WTC11 (cell line): Measurements from ENCODE around the gene NAAA. TPM values are rescaled to one million over a fixed set of nuclear protein-coding genes. Genes with fewer than 3 reads are reported as not detected.

Source experiments
- ATAC-seq: fragments of 200-7000 bp; cut with Tn5 transposase; 2 replicates; pipeline ENCODE4 v1.10.0; 2021; ENCODE audit warnings: mild to moderate bottlenecking, moderate library complexity
- CTCF ChIA-PET: fragments of 300-600 bp; sonication (Branson Sonifier 250); formaldehyde crosslinking; loops from one replicate; lab custom pipeline; 2021; ENCODE audit warnings: antibody characterized with exemption; lab: Charles Lee
- POLR2A ChIA-PET: fragments of 350-600 bp; sonication (Branson Sonifier 250); formaldehyde crosslinking; loops from one replicate; lab custom pipeline; 2021; ENCODE audit warnings: antibody characterized with exemption; lab: Charles Lee
- DNase-seq: peaks from one replicate; pipeline ENCODE4 v3.0.0; 2021; ENCODE audit warnings: low spot score
- H3K27ac Mint-ChIP-seq: 2 replicates; pipeline ENCODE4 v1.8.0; 2021; ENCODE audit warnings: mixed read lengths
- H3K27me3 Mint-ChIP-seq: 2 replicates; pipeline ENCODE4 v1.8.0; 2021; ENCODE audit warnings: low read depth, mild to moderate bottlenecking, moderate library complexity, mixed read lengths
- H3K36me3 Mint-ChIP-seq: 2 replicates; pipeline ENCODE4 v1.8.0; 2021; ENCODE audit warnings: mixed read lengths
- H3K4me1 Mint-ChIP-seq: 2 replicates; pipeline ENCODE4 v1.8.0; 2022; ENCODE audit warnings: mixed read lengths
- H3K4me3 Mint-ChIP-seq: 2 replicates; pipeline ENCODE4 v1.8.0; 2021; ENCODE audit warnings: mild to moderate bottlenecking, moderate library complexity, mixed read lengths
- H3K9me3 Mint-ChIP-seq: 2 replicates; pipeline ENCODE4 v1.8.0; 2021; ENCODE audit warnings: mixed read lengths
- E2F1 ChIP-seq: sonication (generic); formaldehyde crosslinking; IDR thresholded peaks from 2 replicates; pipeline ENCODE4 v1.8.0; 2022; ENCODE audit warnings: mild to moderate bottlenecking, missing genetic modification reagents
- E2F5 ChIP-seq: sonication (generic); formaldehyde crosslinking; IDR thresholded peaks from 2 replicates; pipeline ENCODE4 v1.8.1; 2022; ENCODE audit warnings: mild to moderate bottlenecking, moderate library complexity, missing genetic modification reagents
- IRF1 ChIP-seq: sonication (generic); formaldehyde crosslinking; IDR thresholded peaks from 2 replicates; pipeline ENCODE4 v1.8.0; 2023; ENCODE audit warnings: missing genetic modification reagents
- KAT7 ChIP-seq: sonication (generic); formaldehyde crosslinking; IDR thresholded peaks from 2 replicates; pipeline ENCODE4 v1.8.1; 2023; ENCODE audit warnings: missing genetic modification reagents, mild to moderate bottlenecking, borderline replicate concordance
- MAX ChIP-seq: sonication (generic); formaldehyde crosslinking; IDR thresholded peaks from 2 replicates; pipeline ENCODE4 v1.8.0; 2022; ENCODE audit warnings: mild to moderate bottlenecking, missing genetic modification reagents
- NFATC4 ChIP-seq: fragments of 250-450 bp; sonication (Bioruptor Pico); IDR thresholded peaks from 2 replicates; pipeline ENCODE4 v1.9.0; 2021; ENCODE audit warnings: mild to moderate bottlenecking
- NR2C2 ChIP-seq: sonication (generic); formaldehyde crosslinking; IDR thresholded peaks from 2 replicates; pipeline ENCODE4 v1.8.0; 2022; ENCODE audit warnings: mild to moderate bottlenecking, missing genetic modification reagents
- NR3C1 ChIP-seq: sonication (generic); formaldehyde crosslinking; conservative IDR thresholded peaks from 2 replicates; pipeline ENCODE4 v1.8.1; 2023; ENCODE audit warnings: low read depth, mild to moderate bottlenecking, missing genetic modification reagents
- OVOL2 ChIP-seq: fragments of 250-450 bp; sonication (Bioruptor Pico); IDR thresholded peaks from 2 replicates; pipeline ENCODE4 v1.9.0; 2021; ENCODE audit warnings: mild to moderate bottlenecking, borderline replicate concordance
- RELA ChIP-seq: sonication (generic); formaldehyde crosslinking; IDR thresholded peaks from 2 replicates; pipeline ENCODE4 v1.8.1; 2022; ENCODE audit warnings: missing genetic modification reagents, mild to moderate bottlenecking, borderline replicate concordance
- SOX15 ChIP-seq: fragments of 250-450 bp; sonication (Bioruptor Pico); IDR thresholded peaks from 2 replicates; pipeline ENCODE4 v1.9.0; 2021; ENCODE audit warnings: mild to moderate bottlenecking
- STAT6 ChIP-seq: sonication (generic); formaldehyde crosslinking; conservative IDR thresholded peaks from 2 replicates; pipeline ENCODE4 v1.8.1; 2023; ENCODE audit warnings: mild to moderate bottlenecking, low read depth, missing genetic modification reagents, moderate library complexity
- USF1 ChIP-seq: sonication (generic); formaldehyde crosslinking; IDR thresholded peaks from 2 replicates; pipeline ENCODE4 v1.8.0; 2022; ENCODE audit warnings: mild to moderate bottlenecking, missing genetic modification reagents
- USF2 ChIP-seq: sonication (generic); formaldehyde crosslinking; IDR thresholded peaks from 2 replicates; pipeline ENCODE4 v1.8.1; 2023; ENCODE audit warnings: mild to moderate bottlenecking, missing genetic modification reagents, moderate library complexity
- ZBTB43 ChIP-seq: sonication (generic); formaldehyde crosslinking; IDR thresholded peaks from 2 replicates; pipeline ENCODE4 v1.8.1; 2023; ENCODE audit warnings: mild to moderate bottlenecking, missing genetic modification reagents
- ZNF121 ChIP-seq: sonication (generic); formaldehyde crosslinking; IDR thresholded peaks from 2 replicates; pipeline ENCODE4 v1.8.0; 2023; ENCODE audit warnings: missing genetic modification reagents
- ZNF232 ChIP-seq: sonication (generic); formaldehyde crosslinking; IDR thresholded peaks from 2 replicates; pipeline ENCODE4 v1.8.0; 2022; ENCODE audit warnings: mild to moderate bottlenecking, missing genetic modification reagents
- ZNF423 ChIP-seq: fragments of 250-450 bp; sonication (Bioruptor Pico); IDR thresholded peaks from 2 replicates; pipeline ENCODE4 v2.1.2; 2022; ENCODE audit warnings: mild to moderate bottlenecking, moderate library complexity
- total RNA-seq: library from RNA; stranded (reverse); gene quantifications from 3 replicates; pipeline ENCODE4 v1.2.3, GENCODE V29; 2021

The NAAA gene
- total RNA-seq, 1 experiment from 2014 or later: 7.1 TPM

GRCh38 chr4:75989846-75990528 lies 49.2 kb upstream of the NAAA start:
- Mint-ChIP-seq H3K4me1 (peaks cover 12% of the 10 kb centered on the region), H3K9me3 (no peaks in the 10 kb centered on the region), H3K27me3 (peaks cover 7% of the 10 kb centered on the region), H3K36me3 (0 out of 2 replicates have a peak, but pooled peaks cover 2% of the 10 kb centered on the region), H3K4me3 (peak overlapping the region; percentile 86), H3K27ac (no peak overlapping the region)
- ChIA-PET POLR2A (interaction anchor here (0.6 kb wide), 2 partner anchors 84 to 102 kb away, joined by 3 to 4 read pairs; no protein-coding TSS in a partner anchor), CTCF (interaction anchor here (0.5 to 1.4 kb wide), 4 partner anchors 49 to 140 kb away, joined by 3 to 6 read pairs (median 4); partner anchors contain the start of gene NAAA)
- ATAC-seq (no peak), DNase-seq (no peak)
- TF ChIP-seq USF1 (CRISPR knock-in tag): no peak
- no peak for TF ChIP-seq SOX15
- no peak for TF ChIP-seq ZNF423 (CRISPR knock-in tag)
- no peak for TF ChIP-seq ZBTB43 (CRISPR knock-in tag)

GRCh38 chr4:75985116-75985515 lies 44.3 kb upstream of the NAAA start:
- peaks cover 12% of the 10 kb centered on the region for H3K4me1 Mint-ChIP-seq
- peaks cover 30% of the 10 kb centered on the region for H3K36me3 Mint-ChIP-seq
- no peak overlapping the region for H3K27ac Mint-ChIP-seq
- no peak overlapping the region for H3K4me3 Mint-ChIP-seq
- DNase-seq (no peak), ATAC-seq (no peak)
- no peaks in the 10 kb centered on the region for H3K27me3 Mint-ChIP-seq
- ChIA-PET CTCF (no interaction called here), POLR2A (no interaction called here)
- TF ChIP-seq NR3C1: no peak
- no peak for TF ChIP-seq NFATC4 (CRISPR knock-in tag)
- no peak for TF ChIP-seq ZBTB43 (CRISPR knock-in tag)
- no peak for TF ChIP-seq E2F5 (CRISPR knock-in tag)
- TF ChIP-seq MAX (CRISPR knock-in tag): no peak
- no peak for TF ChIP-seq STAT6
- H3K9me3 Mint-ChIP-seq: peaks cover 7% of the 10 kb centered on the region

GRCh38 chr4:75980576-75980975 lies 39.8 kb upstream of the NAAA start:
- TF ChIP-seq ZNF232 (no peak), NFATC4 (CRISPR knock-in tag) (no peak), ZNF121 (CRISPR knock-in tag) (no peak), KAT7 (no peak), IRF1 (CRISPR knock-in tag) (no peak), OVOL2 (CRISPR knock-in tag) (no peak), SOX15 (no peak), E2F1 (CRISPR knock-in tag) (no peak), RELA (CRISPR knock-in tag) (no peak), USF2 (CRISPR knock-in tag) (no peak), NR2C2 (CRISPR knock-in tag) (no peak)
- peaks cover 61% of the 10 kb centered on the region for H3K36me3 Mint-ChIP-seq
- H3K4me1 Mint-ChIP-seq: no peaks in the 10 kb centered on the region
- H3K27ac Mint-ChIP-seq: no peak overlapping the region
- DNase-seq: no peak
- POLR2A ChIA-PET: no interaction called here
- H3K9me3 Mint-ChIP-seq: peaks cover 26% of the 10 kb centered on the region
- CTCF ChIA-PET: no interaction called here
- no peak overlapping the region for H3K4me3 Mint-ChIP-seq
- no peak for ATAC-seq
- H3K27me3 Mint-ChIP-seq: no peaks in the 10 kb centered on the region
